GM21717 (cell line): ENCODE measurements around the gene C17orf58.
"Not testable (repeated sequence)": the region's sequence is repeated elsewhere in the genome, so short reads cannot be mapped to it uniquely, and the experiment has no call there.

Source experiments
- ATAC-seq: cut with Tn5 transposase; IDR thresholded peaks from one replicate; pipeline ENCODE4 v1.9.1; 2021; ENCODE audit warnings: mild to moderate bottlenecking, moderate library complexity; ENCODE audit not compliant: unreplicated experiment

Gene C17orf58

GRCh38 chr17:67960276-67960675, 36.0 kb downstream of the C17orf58 start:
- ATAC-seq = not testable (repeated sequence)

- no peak for ATAC-seq
These were observed 36.8 kb downstream of the C17orf58 start for GRCh38 chr17:67959510-67959909.

GRCh38 chr17:67950945-67951344, 45.3 kb downstream of the C17orf58 start:
- no peak for ATAC-seq

- ATAC-seq = no peak
These were observed 48.9 kb downstream of the C17orf58 start for GRCh38 chr17:67947325-67947813.

GRCh38 chr17:67946513-67946912, 49.8 kb downstream of the C17orf58 start:
- ATAC-seq = no peak

GRCh38 chr17:67944035-67944434, 52.2 kb downstream of the C17orf58 start:
- ATAC-seq = no peak

- no peak for ATAC-seq
These were observed 53.5 kb downstream of the C17orf58 start for GRCh38 chr17:67942810-67943209.
